NCI-H2227 (cell line): ENCODE results near the gene RUNX3.

Experiments used
- DNase-seq: peaks from one replicate; lab custom pipeline; 2025; ENCODE audit not compliant: unreplicated experiment; lab: John Stamatoyannopoulos, UW

Gene RUNX3

DNA sequence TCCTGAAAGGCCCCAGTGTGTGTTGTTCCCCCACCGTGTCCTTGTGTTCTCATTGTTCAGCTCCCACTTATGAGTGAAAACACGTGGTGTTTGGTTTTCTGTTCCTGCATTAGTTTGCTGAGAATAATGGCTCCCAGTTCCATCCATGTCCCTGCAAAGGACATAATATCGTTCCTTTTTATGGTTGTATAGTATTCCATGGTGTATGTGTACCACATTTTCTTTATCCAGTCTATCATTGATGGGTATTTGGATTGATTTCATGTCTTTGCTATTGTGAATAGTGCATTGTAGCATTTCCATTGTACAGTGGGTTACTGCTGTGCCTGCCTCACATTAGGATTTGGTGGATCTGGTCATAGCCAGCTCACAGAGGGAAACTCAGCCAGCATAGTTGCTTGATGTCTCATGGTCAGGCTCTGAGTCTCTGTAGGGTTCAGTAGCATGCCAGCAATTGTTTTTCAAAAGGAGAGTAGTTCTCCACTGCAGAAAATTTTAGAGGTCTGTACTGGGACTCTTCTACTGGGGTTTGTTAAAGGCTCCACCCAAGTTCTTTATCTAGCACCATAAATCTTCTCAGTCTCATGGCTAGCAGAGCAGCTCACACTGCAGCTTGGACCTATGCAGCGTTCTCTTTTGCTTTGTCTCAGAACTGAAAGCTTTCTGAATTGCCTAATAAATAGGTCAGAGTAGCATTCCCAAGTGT is 41.0 kb downstream of the RUNX3 start:
- no peak for DNase-seq

DNA sequence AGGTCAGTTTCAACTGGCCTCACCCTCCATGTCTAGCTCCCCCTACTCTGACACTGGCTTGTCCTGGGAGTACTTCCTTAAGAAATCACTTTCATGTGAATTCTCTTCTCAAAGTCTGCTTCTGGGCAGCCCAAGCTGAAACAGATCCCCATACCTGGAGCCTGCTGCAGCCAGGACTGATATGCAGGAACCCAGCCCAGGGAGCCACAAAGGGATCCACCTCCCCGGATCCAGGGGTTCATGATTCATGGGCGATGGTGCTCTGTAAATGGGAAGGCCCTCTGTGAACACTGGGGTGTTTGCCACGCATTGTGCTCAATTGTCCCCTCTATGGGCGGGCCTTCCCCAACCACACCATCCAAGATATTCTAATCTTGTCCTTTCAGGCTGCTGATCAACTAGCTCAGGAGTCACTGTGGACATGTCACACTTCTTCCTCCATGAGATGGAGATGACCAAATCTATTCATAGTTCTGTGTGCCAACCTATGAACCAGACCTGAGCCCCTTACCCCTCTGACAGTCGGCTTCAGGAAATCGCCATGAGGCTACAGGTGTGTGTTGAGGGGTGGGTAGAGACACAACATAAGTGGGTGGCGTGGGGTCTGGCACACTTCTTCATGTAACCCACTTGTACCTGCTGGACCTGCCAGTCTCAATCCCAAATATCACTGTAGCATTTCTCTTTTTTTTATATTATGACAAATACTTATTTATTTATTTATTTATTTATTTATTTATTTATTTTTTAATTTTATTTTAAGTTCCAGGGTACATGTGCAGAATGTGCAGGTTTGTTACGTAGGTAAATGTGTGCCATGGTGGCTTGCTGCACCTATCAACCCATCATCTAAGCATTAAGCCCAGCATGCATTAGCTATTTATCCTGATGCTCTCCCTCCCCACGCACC is 41.8 kb downstream of the RUNX3 start:
- no peak for DNase-seq

DNA sequence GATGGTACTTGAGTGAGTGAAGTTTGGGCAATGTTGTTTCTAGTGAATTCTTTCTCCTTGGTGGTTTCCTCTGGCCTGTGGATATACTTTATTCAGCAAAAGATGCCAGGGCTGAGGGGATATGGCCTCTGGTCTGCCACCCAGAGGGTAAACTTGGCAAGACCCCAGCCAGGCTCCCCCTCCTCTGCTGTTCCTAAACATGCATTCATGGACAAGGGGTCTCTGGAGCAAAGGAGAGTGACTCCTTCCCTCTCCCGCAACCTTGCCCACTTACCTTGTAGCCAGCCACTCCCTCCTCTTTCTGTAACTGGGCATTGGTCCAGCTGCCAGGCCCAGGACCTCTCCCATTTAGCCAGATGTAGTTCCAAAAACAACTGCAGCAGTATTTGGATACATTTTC is 43.8 kb downstream of the RUNX3 start:
- no peak for DNase-seq

DNA sequence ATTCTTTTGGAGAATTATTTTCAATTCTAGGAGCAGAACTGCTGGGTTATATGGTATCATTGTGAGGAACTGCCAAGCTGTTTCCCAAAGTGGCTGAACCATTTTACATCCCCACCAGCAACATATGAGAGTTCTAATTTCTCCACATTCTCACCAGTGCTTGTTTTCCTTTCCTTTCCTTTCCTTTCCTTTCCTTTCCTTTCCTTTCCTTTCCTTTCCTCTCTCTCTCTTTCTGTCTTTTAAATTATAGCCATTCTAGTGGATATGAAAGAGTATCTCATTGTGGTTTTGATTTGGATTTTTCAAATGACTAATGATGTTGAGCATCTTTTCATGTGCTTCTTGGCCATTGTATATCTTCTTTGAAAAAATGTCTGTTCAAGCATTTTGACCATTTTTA is 45.3 kb downstream of the RUNX3 start:
- no peak for DNase-seq

DNA sequence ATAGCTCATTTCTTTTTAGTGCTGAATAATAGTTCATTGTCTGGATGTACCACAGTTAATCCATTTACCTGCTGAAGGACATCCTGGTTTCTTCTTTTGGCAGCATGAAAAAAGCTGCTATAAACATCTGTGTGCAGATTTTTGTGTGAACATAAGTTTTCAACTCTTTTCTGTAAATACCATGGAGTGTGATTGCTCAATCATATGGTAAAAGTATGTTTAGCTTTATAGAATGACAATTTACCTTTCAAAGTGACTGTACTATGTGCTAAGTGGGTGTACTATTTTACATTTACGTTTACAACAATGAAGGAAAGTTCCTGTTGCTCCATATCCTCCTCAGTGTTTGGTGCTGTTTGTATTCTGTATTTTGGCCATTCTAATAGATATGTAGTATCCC is 49.0 kb downstream of the RUNX3 start:
- no peak for DNase-seq

DNA sequence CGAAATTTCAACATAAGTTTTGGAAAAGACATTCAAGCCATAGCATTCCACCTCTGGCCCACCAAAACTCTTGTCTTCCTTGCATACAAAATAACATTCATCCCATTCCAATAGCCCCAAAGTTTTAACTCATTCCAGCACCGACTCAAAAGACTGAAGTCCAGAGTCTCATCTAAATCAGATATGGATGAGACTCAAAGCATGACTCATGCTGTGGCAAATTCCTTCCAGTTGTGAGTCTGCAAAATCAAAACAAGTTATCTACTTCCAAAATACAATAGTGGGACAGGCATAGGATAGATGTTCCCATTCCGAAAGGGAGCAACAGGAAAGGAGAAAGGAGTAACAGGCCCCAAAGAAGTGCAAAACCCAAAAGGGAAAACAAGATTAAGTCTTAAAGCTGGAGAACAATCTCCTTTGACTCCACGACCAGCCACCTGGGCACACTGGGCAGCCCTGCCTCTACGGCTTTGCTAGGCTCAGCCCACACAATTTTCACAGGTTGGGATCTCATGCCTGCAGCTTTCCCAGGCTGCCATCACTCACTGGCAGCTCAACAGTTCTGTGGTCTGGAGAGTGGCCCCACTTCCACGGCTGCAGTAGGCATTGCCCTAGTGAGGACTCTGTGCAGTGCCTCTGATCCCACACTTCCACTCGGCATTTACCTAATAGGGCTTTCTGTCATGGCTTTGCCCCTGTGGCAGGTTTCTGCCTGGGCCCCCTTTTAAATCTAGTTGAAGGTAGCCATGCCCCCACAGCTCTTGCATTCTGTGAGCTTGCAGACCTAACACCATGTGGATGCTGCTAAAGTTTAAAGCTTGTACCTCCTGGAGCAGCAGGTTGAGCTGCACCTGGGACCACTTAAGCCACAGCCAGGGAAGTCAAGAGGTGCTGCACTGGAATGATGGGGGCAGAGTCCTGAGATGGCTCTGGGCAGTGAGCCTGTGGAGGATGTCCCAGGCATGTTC is 51.0 kb downstream of the RUNX3 start:
- DNase-seq: no peak

DNA sequence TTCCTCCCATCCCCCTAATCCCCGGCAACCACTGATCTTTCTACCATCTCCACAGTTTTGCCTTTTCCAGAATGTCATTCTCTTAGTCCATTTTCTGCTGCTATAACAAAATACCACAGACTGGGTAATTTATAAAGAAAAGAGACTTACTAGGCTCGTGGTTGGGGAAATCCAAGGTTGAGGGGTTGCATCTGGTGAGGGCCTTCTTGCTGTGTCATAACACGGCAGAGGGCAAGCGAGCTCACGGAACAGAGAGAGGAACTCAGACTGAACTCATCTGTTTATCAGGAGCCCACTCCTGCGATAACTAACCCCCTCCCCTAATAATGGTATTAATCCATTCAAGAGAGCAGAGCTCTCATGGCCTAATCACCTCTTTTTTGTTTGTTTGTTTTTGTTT is 52.0 kb downstream of the RUNX3 start:
- DNase-seq: no peak

DNA sequence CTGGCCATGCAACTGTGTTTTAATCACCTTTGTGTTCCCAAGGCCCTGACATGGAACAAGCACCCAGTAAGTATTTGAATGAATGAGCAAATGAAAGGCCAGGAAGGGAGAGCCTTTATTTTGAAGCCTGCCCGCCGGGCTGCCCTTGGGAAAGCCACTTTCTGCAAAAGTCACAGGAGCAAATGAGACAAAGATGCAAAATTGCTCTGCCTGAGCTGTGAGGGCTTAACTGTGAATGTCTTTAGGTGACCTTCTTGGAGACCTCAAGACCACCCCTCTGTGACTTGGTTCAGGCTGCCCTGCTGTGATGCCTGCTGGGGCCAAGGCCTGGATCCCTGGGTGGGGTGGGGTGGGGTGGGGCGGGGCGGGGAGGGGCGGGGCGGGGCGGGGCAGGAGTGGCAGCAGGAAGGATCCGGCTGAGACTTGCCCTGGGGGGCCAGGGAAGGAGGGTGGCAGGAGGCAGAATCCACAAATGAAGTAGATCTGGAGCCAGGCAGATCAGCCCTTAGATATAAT is 54.0 kb downstream of the RUNX3 start:
- DNase-seq: no peak

DNA sequence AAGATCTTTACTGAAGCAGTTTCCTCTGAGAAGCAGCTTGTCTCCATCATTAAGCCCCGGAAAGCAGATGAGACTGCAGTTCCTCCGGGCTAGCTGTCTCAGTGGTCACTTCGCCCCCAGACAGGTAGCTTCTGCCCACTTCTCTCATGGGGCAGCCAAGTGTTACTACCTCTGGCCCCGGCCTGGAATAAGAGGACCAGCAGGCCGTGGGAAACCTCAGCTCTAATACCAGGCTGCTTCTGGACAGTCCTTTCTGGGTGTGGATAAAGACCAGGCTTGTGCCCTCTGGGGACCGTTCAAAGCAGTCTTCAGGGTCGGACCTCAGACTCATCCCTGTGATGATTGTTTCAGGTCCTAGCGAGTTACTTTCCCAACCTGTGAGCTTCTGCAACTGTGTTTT is 54.8 kb downstream of the RUNX3 start:
- DNase-seq: no peak

DNA sequence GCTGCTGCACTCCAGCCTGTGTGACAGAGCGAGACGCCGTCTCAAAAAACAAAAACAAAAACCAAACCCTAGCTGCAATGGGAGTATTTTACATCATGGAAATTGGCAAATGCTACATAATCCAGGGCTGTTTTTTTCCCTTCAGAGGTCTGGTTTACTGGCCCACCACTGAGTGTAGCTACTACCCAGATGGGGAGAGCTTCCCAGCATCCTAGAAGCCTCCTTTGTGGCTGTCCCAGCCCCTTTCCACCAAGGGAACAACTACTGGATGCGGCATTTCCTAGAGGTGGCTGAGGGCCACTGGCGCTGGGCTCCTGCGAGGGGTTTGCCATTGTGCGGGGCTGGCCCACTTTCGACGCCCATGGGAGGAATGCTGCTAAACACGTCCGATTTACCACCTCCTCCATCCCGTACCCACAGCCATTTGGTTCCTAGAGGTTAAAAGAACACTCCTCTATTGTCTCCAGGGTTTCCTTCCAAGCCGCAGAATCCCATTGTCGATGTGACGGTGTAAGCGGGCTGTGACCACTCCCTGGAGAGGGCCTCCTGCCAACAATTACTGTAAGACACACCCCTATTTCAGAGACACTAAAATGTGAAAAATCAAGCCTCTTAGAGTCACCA is 55.4 kb downstream of the RUNX3 start:
- no peak for DNase-seq

DNA sequence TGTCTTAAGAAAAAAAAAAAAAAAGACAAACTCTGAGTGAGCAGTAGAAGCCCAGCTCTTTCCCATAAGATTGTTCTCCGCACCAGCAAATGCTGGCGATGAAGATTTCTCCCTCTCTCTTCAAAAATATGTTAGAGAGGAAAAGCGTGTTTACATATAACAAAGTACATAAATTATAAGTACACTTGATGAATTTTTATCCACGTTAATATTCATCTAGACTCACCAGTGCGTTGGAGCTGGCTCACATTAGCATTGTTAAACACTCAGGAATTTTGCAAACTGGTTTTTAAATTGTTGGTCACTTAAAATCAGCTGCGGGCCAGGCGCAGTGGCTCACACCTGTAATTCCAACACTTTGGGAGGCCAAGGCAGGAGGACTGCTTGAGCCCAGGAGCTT is 56.0 kb downstream of the RUNX3 start:
- DNase-seq: no peak

DNA sequence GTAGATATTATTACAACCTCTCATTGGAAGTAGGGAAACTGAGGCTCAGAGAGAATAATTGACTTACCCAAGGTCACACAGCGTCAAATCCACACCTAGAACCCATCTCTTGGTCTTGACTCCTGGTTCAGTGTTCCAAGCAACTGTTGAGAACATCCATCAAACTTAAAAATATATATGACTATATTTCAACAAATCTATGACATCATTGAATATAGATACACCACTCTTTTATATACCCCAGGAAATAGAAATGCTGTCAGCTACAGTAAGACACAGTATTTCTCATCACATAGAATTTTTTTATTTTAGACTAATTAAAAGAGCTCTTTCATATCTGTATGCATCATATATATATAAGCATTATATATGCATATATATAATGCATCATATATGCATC is 56.9 kb downstream of the RUNX3 start:
- DNase-seq: no peak

DNA sequence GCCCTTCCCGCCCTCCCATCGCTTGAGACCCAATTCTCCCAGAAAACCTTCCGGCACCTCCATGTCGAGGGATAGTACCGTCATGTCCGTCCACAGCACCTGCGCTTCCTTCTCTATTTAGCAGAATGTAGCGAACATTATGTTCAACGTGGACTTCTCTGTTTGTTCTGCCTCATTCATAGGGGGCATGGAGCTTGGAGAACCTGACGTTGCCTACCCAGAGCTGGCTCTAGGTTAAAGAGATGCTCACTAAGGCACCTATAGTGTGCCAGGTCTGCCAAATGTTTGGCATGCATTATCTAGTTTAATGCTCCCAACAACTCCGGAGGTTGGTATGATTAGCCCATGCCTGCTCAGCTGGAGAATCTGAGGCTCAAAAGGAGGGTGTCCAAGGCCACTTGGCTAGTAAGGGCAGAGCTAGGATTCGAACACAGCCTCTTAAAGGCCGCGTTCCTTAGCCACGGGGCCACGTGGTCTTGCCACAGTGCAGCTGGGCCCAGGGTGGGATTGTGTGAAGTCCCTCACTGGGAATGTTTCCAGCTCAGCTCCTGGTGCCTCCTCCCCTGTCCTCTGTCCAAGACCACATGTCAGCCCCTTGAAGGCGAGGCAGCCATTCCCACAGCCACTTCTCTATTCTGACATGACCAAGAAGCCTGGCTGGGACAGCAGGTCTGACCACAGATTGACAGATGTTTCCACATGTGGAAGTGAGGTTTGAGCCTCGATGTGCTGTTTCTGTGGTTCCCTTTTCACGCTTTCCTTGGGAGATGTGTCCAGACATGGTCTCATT is 57.8 kb downstream of the RUNX3 start:
- no peak for DNase-seq

DNA sequence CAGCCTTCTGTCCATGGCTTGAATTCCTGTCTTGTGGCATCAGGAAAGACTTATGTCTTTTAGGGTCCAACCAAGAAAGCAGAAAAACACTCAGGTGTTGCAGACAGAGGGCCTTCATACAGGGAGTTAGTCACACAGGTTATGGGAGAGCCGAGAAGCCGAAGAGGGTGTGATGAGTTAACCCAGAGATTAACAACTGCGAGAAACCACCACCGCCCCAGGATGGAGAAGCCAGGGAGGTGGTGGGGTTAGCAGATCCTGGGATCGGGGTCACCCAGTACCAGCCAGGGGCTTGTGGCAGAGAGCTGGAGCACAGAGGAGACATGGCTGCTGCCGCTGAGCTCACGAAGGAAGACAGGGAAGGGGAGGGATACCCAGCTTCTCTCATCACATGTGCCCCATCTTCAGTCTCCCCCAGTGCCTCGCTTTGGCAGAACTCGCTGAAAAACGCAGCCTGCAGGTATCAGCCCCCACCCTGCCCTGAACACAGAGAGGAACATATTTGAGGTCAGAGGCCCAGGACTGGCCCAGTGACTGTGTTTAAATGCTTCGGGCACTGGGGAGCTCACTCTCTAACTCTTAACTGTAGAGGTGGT is 58.7 kb downstream of the RUNX3 start:
- DNase-seq: no peak

DNA sequence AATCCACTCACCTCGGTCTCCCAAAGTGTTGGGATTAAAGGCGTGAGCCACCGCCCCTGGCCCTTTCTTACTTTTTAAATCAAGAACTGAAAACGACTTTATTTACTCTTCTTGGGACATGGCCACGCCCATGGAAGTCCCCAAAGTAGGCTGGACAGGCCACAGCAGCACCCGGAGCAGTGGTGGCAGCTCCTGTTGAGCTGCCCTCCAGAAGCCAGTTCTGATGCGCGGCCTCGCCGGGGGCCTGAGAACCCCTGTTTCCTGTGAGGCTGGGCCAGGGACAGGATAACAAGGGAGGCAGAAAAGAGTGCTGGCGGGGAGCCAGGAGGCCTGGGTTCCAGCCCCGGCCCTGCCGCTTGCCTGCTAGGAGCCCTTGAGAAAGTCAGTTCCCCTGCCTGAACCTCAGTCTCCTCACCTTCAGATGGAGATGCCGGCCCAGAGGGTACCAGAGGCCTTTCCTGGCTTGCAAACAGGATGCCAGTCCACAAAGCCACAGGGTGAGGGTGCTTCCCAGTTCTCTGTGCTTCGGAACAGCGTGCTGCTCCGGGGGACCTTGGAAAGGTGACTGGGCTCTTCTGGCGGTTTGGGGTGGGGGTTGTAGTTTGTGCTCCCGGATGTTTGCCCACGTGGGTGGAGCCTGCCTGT is 59.4 kb downstream of the RUNX3 start:
- no peak for DNase-seq

DNA sequence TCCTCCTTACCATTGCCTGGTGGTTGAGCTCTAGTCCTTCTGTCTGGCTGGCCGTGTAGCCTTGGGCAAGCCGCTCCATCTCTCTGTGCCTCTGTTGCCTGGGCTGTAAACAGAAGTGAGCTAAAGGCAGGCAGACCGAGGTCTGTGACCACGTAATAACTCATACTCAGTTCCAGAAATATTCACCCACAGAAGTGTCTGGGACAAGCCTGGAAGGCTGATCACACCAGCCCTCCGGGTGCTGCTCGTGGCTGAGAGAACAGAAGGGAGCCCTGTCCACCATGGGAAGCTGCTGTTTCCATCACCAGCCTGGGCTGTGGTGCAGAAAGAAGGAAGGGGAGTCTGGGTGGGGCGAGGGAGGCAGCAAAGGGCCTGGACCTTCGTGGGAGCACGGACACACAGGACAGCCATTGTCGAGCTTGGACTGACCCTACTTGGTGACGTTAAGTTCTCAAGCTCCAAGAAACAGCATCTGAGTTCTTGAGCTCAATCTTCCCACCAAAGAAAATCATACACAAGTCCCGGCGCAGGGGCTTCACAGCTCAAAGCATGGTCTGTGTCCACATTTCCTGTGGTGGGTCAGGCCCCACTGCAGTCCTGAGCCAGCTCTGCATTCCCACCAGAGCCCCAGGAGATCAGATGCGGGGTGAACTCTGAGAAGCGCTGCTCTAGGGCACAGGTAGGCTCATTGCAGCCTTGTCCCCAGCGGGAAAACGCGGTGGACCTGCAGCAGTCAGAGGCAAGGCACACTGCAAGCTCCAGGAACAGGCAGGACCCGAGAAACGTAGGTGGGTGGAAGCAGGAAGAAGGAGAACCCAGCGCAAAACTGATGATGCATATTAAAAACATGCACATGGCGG is 61.8 kb downstream of the RUNX3 start:
- no peak for DNase-seq

DNA sequence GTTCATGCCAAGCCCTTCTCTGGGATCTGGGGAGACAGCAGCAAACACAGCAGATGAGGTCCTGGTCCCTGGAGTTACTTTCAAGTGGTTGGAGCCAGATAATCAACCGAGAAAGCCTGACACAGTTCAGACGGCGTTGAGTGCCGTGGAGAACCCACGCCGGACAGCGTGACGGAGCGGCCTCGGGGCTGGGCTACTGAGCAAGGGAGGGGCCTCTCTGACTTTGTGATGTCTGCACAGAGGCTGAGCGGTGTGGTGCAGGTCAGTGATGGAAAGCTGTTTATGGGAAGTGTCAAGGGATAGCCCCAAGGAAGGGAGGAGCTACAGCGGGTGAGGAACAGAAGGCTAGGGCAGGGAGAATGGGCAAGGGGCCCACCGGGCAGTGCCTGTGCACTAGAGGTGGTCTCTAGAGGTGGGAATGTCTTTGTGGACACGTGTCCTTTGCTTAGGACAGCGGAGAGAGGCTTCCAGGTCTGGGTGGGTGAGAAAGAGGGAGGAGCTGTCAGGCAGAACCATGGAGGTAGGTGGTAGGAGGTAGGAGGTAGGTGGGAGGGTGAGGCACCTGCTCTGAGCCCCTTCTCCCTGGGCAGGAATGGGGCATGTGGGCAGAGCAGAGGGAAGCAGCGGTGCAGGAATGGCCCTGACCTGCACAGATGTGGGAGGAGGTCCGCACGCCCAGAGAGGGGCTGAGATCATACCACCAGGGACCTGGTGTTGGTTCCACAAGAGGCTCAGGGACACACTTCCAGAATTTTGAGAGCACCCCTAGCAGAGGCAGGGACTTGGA is 62.8 kb downstream of the RUNX3 start:
- no peak for DNase-seq
